Loucy (cell line): ENCODE data around the gene HIBCH.

ENCODE experiments used
- H2AFZ ChIP-seq: fragments of 200-600 bp; sonication (generic); 2 replicates; pipeline ENCODE4 v1.6.0; 2016; ENCODE audit warnings: antibody characterized with exemption, mild to moderate bottlenecking, low read length, moderate library complexity
- H3F3A ChIP-seq: fragments of 200-600 bp; 2 replicates; pipeline ENCODE4 v1.6.0; 2016; ENCODE audit warnings: antibody characterized with exemption, low read depth, mild to moderate bottlenecking
- H3K27me3 ChIP-seq: fragments of 200-600 bp; sonication (generic); 2 replicates; pipeline ENCODE4 v1.6.1; 2014; ENCODE audit warnings: low read length, mild to moderate bottlenecking; ENCODE audit not compliant: insufficient read depth, poor library complexity, severe bottlenecking
- H3K36me3 ChIP-seq: fragments of 200-600 bp; sonication (generic); 2 replicates; pipeline ENCODE4 v1.6.1; 2016; ENCODE audit warnings: low read length; ENCODE audit not compliant: insufficient read depth
- H3K4me1 ChIP-seq: fragments of 200-600 bp; sonication (generic); 2 replicates; pipeline ENCODE4 v1.5.1; 2014; ENCODE audit warnings: low read length, mild to moderate bottlenecking; ENCODE audit not compliant: insufficient read depth, poor library complexity, severe bottlenecking
- H3K4me2 ChIP-seq: fragments of 200-600 bp; sonication (generic); 2 replicates; pipeline ENCODE4 v1.6.0; 2014; ENCODE audit warnings: antibody characterized with exemption, low read length, low read depth, mild to moderate bottlenecking; ENCODE audit not compliant: poor library complexity, severe bottlenecking
- H3K4me3 ChIP-seq: fragments of 200-600 bp; sonication (generic); 2 replicates; pipeline ENCODE4 v1.5.1; 2014; ENCODE audit warnings: low read length, mild to moderate bottlenecking, mixed read lengths; ENCODE audit not compliant: poor library complexity, severe bottlenecking
- H3K79me2 ChIP-seq: fragments of 200-600 bp; sonication (generic); 2 replicates; pipeline ENCODE4 v1.6.1; 2014; ENCODE audit warnings: low read length; ENCODE audit not compliant: insufficient read depth
- H3K9ac ChIP-seq: fragments of 200-600 bp; sonication (generic); 2 replicates; pipeline ENCODE4 v1.6.0; 2014; ENCODE audit warnings: mild to moderate bottlenecking, low read depth, low read length, moderate library complexity; ENCODE audit not compliant: poor library complexity, severe bottlenecking
- H3K9me2 ChIP-seq: fragments of 200-600 bp; sonication (generic); replicated peaks from 2 replicates; pipeline ENCODE4 v1.6.1; 2016; ENCODE audit warnings: low read depth, low read length, mixed read lengths
- H3K9me3 ChIP-seq: fragments of 200-600 bp; sonication (generic); 2 replicates; pipeline ENCODE4 v1.6.1; 2014; ENCODE audit warnings: mild to moderate bottlenecking, antibody characterized with exemption, low read length, low read depth; ENCODE audit not compliant: insufficient read depth
- H4K20me1 ChIP-seq: fragments of 200-600 bp; sonication (generic); 2 replicates; pipeline ENCODE4 v1.6.0; 2014; ENCODE audit warnings: antibody characterized with exemption, low read length, mild to moderate bottlenecking; ENCODE audit not compliant: insufficient read depth, poor library complexity, severe bottlenecking
- EZH2phosphoT487 ChIP-seq: fragments of 200-600 bp; IDR thresholded peaks from 2 replicates; pipeline ENCODE4 v1.6.1; 2018; ENCODE audit warnings: antibody characterized with exemption, mild to moderate bottlenecking, moderate library complexity, borderline replicate concordance
- TF ChIP-seq, protein P1 (sequence below): fragments of 200-600 bp; sonication (generic); conservative IDR thresholded peaks from 2 replicates; pipeline ENCODE4 v1.5.1; 2014; ENCODE audit warnings: mild to moderate bottlenecking, antibody characterized with exemption, low read length

Gene HIBCH

DNA sequence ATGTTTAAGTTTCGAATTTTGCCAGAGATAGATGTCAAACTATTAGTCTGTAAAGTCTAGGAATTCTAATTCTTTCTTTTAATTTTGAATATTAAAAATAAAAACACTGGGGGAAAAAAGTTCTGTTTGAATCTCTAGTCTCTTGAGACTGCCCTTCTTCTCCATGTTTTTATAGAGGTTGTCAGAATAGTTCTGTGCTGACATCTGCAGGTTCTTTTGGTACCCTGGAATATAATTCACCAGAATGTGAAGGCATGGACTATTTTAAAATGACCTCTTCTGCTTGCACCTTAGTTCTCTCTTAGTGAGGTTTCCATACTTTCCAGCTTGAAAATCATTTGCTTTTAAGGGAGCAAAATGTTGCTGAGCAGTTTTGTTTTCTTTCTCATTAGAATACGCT, 136.1 kb downstream of the HIBCH start:
- Histone ChIP-seq H3K36me3 (no peaks in the 10 kb centered on the region), H3K4me2 (no peak overlapping the region), H3F3A (no peaks in the 10 kb centered on the region), H3K4me3 (no peak overlapping the region), H3K9ac (no peak overlapping the region), H3K4me1 (no peaks in the 10 kb centered on the region), H3K27me3 (no peaks in the 10 kb centered on the region), H3K9me3 (no peaks in the 10 kb centered on the region), H3K9me2 (no peaks in the 10 kb centered on the region), H3K79me2 (no peaks in the 10 kb centered on the region), H2AFZ (no peak overlapping the region), H4K20me1 (no peaks in the 10 kb centered on the region)
- TF ChIP-seq, protein P1, sequence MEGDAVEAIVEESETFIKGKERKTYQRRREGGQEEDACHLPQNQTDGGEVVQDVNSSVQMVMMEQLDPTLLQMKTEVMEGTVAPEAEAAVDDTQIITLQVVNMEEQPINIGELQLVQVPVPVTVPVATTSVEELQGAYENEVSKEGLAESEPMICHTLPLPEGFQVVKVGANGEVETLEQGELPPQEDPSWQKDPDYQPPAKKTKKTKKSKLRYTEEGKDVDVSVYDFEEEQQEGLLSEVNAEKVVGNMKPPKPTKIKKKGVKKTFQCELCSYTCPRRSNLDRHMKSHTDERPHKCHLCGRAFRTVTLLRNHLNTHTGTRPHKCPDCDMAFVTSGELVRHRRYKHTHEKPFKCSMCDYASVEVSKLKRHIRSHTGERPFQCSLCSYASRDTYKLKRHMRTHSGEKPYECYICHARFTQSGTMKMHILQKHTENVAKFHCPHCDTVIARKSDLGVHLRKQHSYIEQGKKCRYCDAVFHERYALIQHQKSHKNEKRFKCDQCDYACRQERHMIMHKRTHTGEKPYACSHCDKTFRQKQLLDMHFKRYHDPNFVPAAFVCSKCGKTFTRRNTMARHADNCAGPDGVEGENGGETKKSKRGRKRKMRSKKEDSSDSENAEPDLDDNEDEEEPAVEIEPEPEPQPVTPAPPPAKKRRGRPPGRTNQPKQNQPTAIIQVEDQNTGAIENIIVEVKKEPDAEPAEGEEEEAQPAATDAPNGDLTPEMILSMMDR, result no peak
- no peak for TF ChIP-seq EZH2phosphoT487

DNA sequence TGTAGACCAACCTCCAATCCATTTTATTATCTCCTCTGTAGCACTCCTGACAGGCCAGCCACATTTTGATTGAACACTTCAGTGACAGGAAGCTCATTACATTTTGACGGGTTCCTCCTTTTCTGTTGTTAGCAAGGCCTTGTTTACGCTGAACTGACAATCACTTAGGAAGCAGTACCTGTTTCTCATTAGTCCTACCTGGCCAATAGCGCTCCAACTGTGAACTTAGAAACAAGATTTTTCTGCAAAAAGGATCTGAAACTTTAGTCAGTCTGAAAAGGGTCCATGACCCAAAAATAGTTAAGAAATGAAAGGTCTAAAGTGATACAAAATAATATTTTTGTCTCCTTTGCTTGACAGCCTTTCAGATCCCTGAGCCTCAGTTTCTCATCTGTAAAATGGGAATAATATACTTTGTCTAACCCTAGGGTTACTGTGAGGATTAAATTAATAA, 137.5 kb downstream of the HIBCH start:
- H3F3A ChIP-seq, result no peaks in the 10 kb centered on the region
- no peak overlapping the region for H3K9ac ChIP-seq
- no peaks in the 10 kb centered on the region for H3K9me2 ChIP-seq
- no peaks in the 10 kb centered on the region for H3K4me1 ChIP-seq
- no peak overlapping the region for H3K4me2 ChIP-seq
- no peaks in the 10 kb centered on the region for H3K9me3 ChIP-seq
- no peaks in the 10 kb centered on the region for H3K79me2 ChIP-seq
- no peak overlapping the region for H2AFZ ChIP-seq
- no peaks in the 10 kb centered on the region for H3K36me3 ChIP-seq
- TF ChIP-seq, protein P1, result no peak
- no peak for TF ChIP-seq EZH2phosphoT487
- no peaks in the 10 kb centered on the region for H4K20me1 ChIP-seq
- no peaks in the 10 kb centered on the region for H3K27me3 ChIP-seq
- H3K4me3 ChIP-seq, result no peak overlapping the region

DNA sequence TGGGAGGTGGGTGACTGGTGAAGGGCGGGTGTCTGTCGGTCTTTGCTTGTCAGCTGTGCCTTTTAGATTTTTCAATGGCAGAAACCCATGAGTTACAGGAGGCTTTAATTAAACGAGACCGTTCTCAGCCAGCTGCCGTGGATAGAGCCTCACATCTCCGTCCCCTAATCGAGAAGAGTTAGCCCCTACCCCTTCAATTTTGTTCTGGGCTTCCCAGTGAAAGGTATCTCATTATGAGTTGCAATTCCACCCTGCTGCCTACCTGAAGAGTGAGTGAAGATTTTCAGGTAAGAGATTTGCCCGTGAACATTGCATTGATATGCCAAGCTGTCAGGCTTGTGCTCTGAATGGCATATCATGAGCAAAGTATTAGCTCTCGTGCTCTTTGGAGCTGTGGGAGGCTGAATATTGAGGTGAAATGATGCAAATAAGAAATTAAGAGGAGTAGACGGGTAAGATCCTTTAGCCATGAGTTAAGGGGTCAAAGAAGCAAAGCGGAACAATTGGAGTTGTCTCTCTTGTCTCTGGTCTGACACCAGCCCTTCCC, 138.4 kb downstream of the HIBCH start:
- Histone ChIP-seq H3K4me2 (peak overlapping the region; percentile 31), H4K20me1 (no peaks in the 10 kb centered on the region), H2AFZ (no peak overlapping the region), H3K27me3 (no peaks in the 10 kb centered on the region), H3K79me2 (no peaks in the 10 kb centered on the region), H3K9me2 (no peaks in the 10 kb centered on the region), H3K4me3 (peak overlapping the region; percentile 64), H3K4me1 (no peaks in the 10 kb centered on the region), H3K9ac (no peak overlapping the region), H3F3A (no peaks in the 10 kb centered on the region), H3K9me3 (no peaks in the 10 kb centered on the region), H3K36me3 (no peaks in the 10 kb centered on the region)
- no peak for TF ChIP-seq EZH2phosphoT487
- TF ChIP-seq, protein P1, result no peak
